ENCODE results near the gene TPCN2. TPM values are rescaled to one million over a fixed set of nuclear protein-coding genes. Genes with fewer than 3 reads are reported as not detected.
A peak's percentile ranks its signal among the peaks of the same experiment; 100 is the strongest.

The TPCN2 gene
- total RNA-seq, 3 donors from 2014 or later (not counting 1 experiment from before 2014, with no cell fraction given): 14.9 to 18.3 (median 18.2) TPM

DNA sequence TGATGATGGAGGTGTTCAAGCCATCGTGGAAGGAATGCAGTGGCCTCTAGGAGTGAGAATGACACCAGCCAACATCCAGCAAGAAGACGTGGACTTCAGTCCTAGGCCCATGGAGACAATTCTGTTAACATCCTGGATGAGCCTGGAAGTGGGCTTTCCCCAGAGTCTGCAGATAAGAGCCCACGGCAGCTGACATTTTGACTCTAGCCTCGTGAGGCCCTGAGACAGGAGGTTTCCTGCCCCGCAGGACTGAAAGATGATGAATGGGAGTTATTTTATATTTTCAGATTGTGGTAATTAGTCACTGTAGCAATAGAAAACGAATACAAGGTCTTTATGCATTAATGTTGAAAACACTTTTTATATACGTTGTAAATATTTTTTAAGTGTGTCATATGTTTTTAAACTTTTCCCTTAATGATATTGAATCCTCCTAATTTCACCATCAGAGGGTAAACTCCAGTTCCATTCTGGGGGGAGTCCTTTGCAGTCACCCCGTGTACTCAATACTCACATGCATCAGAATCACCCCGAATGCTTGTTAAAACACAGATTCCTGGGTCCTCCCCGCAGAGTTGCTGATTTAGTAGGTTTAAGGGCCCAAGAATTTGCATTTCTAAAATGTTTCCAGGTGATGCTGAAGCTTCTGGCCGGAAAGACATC is 570 bp upstream of the TPCN2 start:
- peak overlapping the region; percentile 58 for H3K4me3 ChIP-seq (ENCODE audit: low read length)
- TF ChIP-seq, protein P1, sequence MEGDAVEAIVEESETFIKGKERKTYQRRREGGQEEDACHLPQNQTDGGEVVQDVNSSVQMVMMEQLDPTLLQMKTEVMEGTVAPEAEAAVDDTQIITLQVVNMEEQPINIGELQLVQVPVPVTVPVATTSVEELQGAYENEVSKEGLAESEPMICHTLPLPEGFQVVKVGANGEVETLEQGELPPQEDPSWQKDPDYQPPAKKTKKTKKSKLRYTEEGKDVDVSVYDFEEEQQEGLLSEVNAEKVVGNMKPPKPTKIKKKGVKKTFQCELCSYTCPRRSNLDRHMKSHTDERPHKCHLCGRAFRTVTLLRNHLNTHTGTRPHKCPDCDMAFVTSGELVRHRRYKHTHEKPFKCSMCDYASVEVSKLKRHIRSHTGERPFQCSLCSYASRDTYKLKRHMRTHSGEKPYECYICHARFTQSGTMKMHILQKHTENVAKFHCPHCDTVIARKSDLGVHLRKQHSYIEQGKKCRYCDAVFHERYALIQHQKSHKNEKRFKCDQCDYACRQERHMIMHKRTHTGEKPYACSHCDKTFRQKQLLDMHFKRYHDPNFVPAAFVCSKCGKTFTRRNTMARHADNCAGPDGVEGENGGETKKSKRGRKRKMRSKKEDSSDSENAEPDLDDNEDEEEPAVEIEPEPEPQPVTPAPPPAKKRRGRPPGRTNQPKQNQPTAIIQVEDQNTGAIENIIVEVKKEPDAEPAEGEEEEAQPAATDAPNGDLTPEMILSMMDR (IDR thresholded peaks at IDR 0.05): no peak

GRCh38 chr11:69049490-69049867 is 747 bp downstream of the TPCN2 start:
- intact Hi-C loops (cut with micrococcal nuclease): loop anchor here (2.0 kb wide), 1 partner anchor 51 kb away; no protein-coding TSS in a partner anchor
- Mint-ChIP-seq H3K27me3 (ENCODE audit: low read depth in 2 of 2) (peaks cover 2 to 24% of the 10 kb centered on the region in 2 donors), H3K27ac (peak overlapping the region; percentile 77 to 83), H3K4me3 (peak overlapping the region; percentile 81), H3K9me3 (no peaks in the 10 kb centered on the region), H3K4me1 (peaks cover 13 to 24% of the 10 kb centered on the region in 2 donors), H3K36me3 (no peaks in the 10 kb centered on the region)
- TF ChIP-seq, protein P1 (IDR thresholded peaks at IDR 0.05): no peak
- peak overlapping the region; percentile 58 for H3K4me3 ChIP-seq (ENCODE audit: low read length)
- 8% methylated on average over 15 of the region's 15 CpGs for WGBS (ENCODE audit: insufficient coverage)
- H3K36me3 ChIP-seq (ENCODE audit: control insufficient read depth, insufficient read depth, low read length): no peaks in the 10 kb centered on the region
- ATAC-seq (no peak), DNase-seq (peak in 1 of 2 donors; percentile 46)
- no peaks in the 10 kb centered on the region for H3K27me3 ChIP-seq (ENCODE audit: control insufficient read depth, insufficient read depth, low read length)
- peak overlapping the region; percentile 59 for H3K27ac ChIP-seq (ENCODE audit: low read length)
- H3K9me3 ChIP-seq (ENCODE audit: control insufficient read depth, insufficient read depth, low read length): no peaks in the 10 kb centered on the region
- H3K4me1 ChIP-seq (ENCODE audit: control insufficient read depth, insufficient read depth, low read length): peaks cover 58% of the 10 kb centered on the region

More for the DNA sequence above, 570 bp upstream of the TPCN2 start:
- no peak for DNase-seq
- intact Hi-C loops (cut with micrococcal nuclease): loop anchor here (2.0 kb wide), 1 partner anchor 49 kb away; no protein-coding TSS in a partner anchor
- Mint-ChIP-seq H3K4me3 (peak overlapping the region; percentile 70), H3K27ac (peak overlapping the region; percentile 48 to 83), H3K36me3 (no peaks in the 10 kb centered on the region), H3K4me1 (peaks cover 13 to 20% of the 10 kb centered on the region in 2 donors), H3K9me3 (no peaks in the 10 kb centered on the region), H3K27me3 (ENCODE audit: low read depth in 2 of 2) (peaks cover 2 to 29% of the 10 kb centered on the region in 2 donors)
- WGBS (ENCODE audit: insufficient coverage): 32% methylated on average over 9 of the region's 11 CpGs
- no peaks in the 10 kb centered on the region for H3K36me3 ChIP-seq (ENCODE audit: control insufficient read depth, insufficient read depth, low read length)
- H3K4me1 ChIP-seq (ENCODE audit: control insufficient read depth, insufficient read depth, low read length): peaks cover 46% of the 10 kb centered on the region
- no peaks in the 10 kb centered on the region for H3K27me3 ChIP-seq (ENCODE audit: control insufficient read depth, insufficient read depth, low read length)
- no peak for ATAC-seq
- peak overlapping the region; percentile 24 for H3K27ac ChIP-seq (ENCODE audit: low read length)
- no peaks in the 10 kb centered on the region for H3K9me3 ChIP-seq (ENCODE audit: control insufficient read depth, insufficient read depth, low read length)

- Histone ChIP-seq H3K4me1 (ENCODE audit: control insufficient read depth, insufficient read depth, low read length) (peaks cover 72% of the 10 kb centered on the region), H3K27ac (ENCODE audit: low read length) (no peak overlapping the region), H3K27me3 (ENCODE audit: control insufficient read depth, insufficient read depth, low read length) (no peaks in the 10 kb centered on the region), H3K36me3 (ENCODE audit: control insufficient read depth, insufficient read depth, low read length) (no peaks in the 10 kb centered on the region), H3K4me3 (ENCODE audit: low read length) (no peak overlapping the region), H3K9me3 (ENCODE audit: control insufficient read depth, insufficient read depth, low read length) (no peaks in the 10 kb centered on the region)
- intact Hi-C loops (cut with micrococcal nuclease): no loop called here
- Mint-ChIP-seq H3K9me3 (no peaks in the 10 kb centered on the region), H3K4me3 (peak overlapping the region; percentile 66), H3K27ac (peak overlapping the region; percentile 65 to 77), H3K4me1 (peaks cover 16 to 32% of the 10 kb centered on the region in 2 donors), H3K27me3 (ENCODE audit: low read depth in 2 of 2) (peaks cover 0 to 13% of the 10 kb centered on the region in 2 donors), H3K36me3 (no peaks in the 10 kb centered on the region)
- no peak for DNase-seq
- TF ChIP-seq, protein P1 (IDR thresholded peaks at IDR 0.05): no peak
- WGBS (ENCODE audit: insufficient coverage): 90% methylated on average over 18 of the region's 18 CpGs
- ATAC-seq: no peak
Measured at GRCh38 chr11:69050592-69051380, 2.1 kb downstream of the TPCN2 start.

All from natural killer cell (primary cell).